ENCODE data around the gene LMTK3.
"Not testable (repeated sequence)": the region's sequence is repeated elsewhere in the genome, so short reads cannot be mapped to it uniquely, and the experiment has no call there.

The LMTK3 gene

GRCh38 chr19:48496959-48497727 is 14.5 kb downstream of the LMTK3 start:
- H3K4me3 ChIP-seq, result peak overlapping the region in 1 of 7 experiments; percentile 25
- H3K27ac ChIP-seq, result peak overlapping the region in 2 of 21 experiments; percentile 6 to 15

GRCh38 chr19:48495396-48495795 is 16.2 kb downstream of the LMTK3 start:
- peak overlapping the region in 4 of 21 experiments; percentile 8 to 16 (median 12) for H3K27ac ChIP-seq
- no peak overlapping the region for H3K4me3 ChIP-seq

- peak overlapping the region; percentile 32 to 44 (median 37) for H3K4me3 ChIP-seq
- H3K27ac ChIP-seq, result peak overlapping the region in 16 of 21 experiments; percentile 28 to 81 (median 68)
Observed at GRCh38 chr19:48493718-48494401, 17.8 kb downstream of the LMTK3 start.

GRCh38 chr19:48492925-48493717 is 18.5 kb downstream of the LMTK3 start:
- Histone ChIP-seq H3K27ac (peak overlapping the region in 16 of 21 experiments; percentile 28 to 81 (median 66)), H3K4me3 (peak overlapping the region; percentile 32 to 44 (median 37))

- Histone ChIP-seq H3K27ac (peak overlapping the region in 2 of 21 experiments; percentile 0 to 11), H3K4me3 (no peak overlapping the region)
Observed at GRCh38 chr19:48491793-48492123, 19.9 kb downstream of the LMTK3 start.

GRCh38 chr19:48490981-48491792 is 20.4 kb downstream of the LMTK3 start:
- H3K4me3 ChIP-seq, result peak overlapping the region in 2 of 7 experiments; percentile 2 to 10
- H3K27ac ChIP-seq, result peak overlapping the region in 5 of 21 experiments; percentile 0 to 34 (median 11)

GRCh38 chr19:48489608-48490216 is 21.9 kb downstream of the LMTK3 start:
- Histone ChIP-seq H3K27ac (no peak overlapping the region), H3K4me3 (peak overlapping the region in 1 of 7 experiments; percentile 2)

- not testable (repeated sequence) for H3K4me3 ChIP-seq
- H3K27ac ChIP-seq, result peak overlapping the region in 13 of 21 experiments; percentile 14 to 76 (median 52)
Observed at GRCh38 chr19:48488478-48488877, 23.2 kb downstream of the LMTK3 start.

GRCh38 chr19:48487948-48488347 is 23.7 kb downstream of the LMTK3 start:
- Histone ChIP-seq H3K27ac (peak overlapping the region in 16 of 21 experiments; percentile 2 to 76 (median 52)), H3K4me3 (no peak overlapping the region)

GRCh38 chr19:48487544-48487943 is 24.1 kb downstream of the LMTK3 start:
- H3K27ac ChIP-seq, result peak overlapping the region in 16 of 21 experiments; percentile 2 to 76 (median 51)

GRCh38 chr19:48486706-48487105 is 24.9 kb downstream of the LMTK3 start:
- not testable (repeated sequence) for H3K4me3 ChIP-seq
- peak overlapping the region in 4 of 21 experiments; percentile 6 to 62 (median 37) for H3K27ac ChIP-seq

More at GRCh38 chr19:48487544-48487943, 24.1 kb downstream of the LMTK3 start:
- no peak overlapping the region for H3K4me3 ChIP-seq

GRCh38 chr19:48484931-48485612 is 26.6 kb downstream of the LMTK3 start:
- Histone ChIP-seq H3K4me3 (no peak overlapping the region), H3K27ac (no peak overlapping the region)

GRCh38 chr19:48484247-48484893 is 27.3 kb downstream of the LMTK3 start:
- no peak overlapping the region for H3K27ac ChIP-seq

GRCh38 chr19:48483301-48483700 is 28.3 kb downstream of the LMTK3 start:
- Histone ChIP-seq H3K27ac (no peak overlapping the region), H3K4me3 (no peak overlapping the region)

More at GRCh38 chr19:48484247-48484893, 27.3 kb downstream of the LMTK3 start:
- no peak overlapping the region for H3K4me3 ChIP-seq

- H3K27ac ChIP-seq, result no peak overlapping the region
Observed at GRCh38 chr19:48481846-48482639, 29.6 kb downstream of the LMTK3 start.

GRCh38 chr19:48480558-48481500 is 30.8 kb downstream of the LMTK3 start:
- H3K4me3 ChIP-seq, result peak overlapping the region; percentile 19 to 58 (median 38)
- H3K27ac ChIP-seq, result peak overlapping the region; percentile 10 to 93 (median 81)

More at GRCh38 chr19:48481846-48482639, 29.6 kb downstream of the LMTK3 start:
- H3K4me3 ChIP-seq, result no peak overlapping the region

Measured in skin epidermis (tissue), 12 donors.